Testis (tissue), 2 donors: ENCODE measurements around the gene ZCCHC7.

Experiments
- POLR2A ChIP-seq: fragments of 450-650 bp; IDR thresholded peaks from one replicate; pipeline ENCODE4 v1.6.1; 2017; ENCODE audit warnings: antibody characterized with exemption, mild to moderate bottlenecking, moderate library complexity
- TF ChIP-seq, protein P1 (sequence below), 3 experiments: fragments of 450-650 bp in 2 of 3; fragments of 200-600 bp in 1 of 3; sonication (generic) in 1 of 3; IDR thresholded peaks; one replicate each; pipeline ENCODE4 v1.5.1; 2016 to 2019; ENCODE audit warnings: antibody characterized with exemption in 3 of 3, mild to moderate bottlenecking in 2 of 3, moderate library complexity in 1 of 3

DNA sequence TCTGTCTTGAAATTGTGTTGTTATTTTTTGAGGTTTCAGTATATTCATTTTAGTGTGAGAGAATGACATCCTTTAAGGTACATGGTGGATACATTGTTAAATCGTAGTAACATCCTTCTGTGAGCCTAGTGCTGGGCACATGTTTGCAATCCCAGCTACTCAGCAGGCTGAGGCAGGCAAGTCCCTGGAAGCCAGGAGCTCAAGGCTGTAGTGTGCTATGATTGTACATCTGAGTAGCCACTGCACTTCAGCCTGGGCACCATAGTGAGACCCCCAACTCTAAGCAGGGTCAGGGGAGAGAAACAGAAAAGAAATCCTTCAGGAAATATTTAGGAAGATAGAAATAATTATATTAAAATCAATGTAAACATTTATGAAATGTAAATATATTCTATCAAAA lies 62.3 kb downstream of the ZCCHC7 start:
- TF ChIP-seq, protein P1, sequence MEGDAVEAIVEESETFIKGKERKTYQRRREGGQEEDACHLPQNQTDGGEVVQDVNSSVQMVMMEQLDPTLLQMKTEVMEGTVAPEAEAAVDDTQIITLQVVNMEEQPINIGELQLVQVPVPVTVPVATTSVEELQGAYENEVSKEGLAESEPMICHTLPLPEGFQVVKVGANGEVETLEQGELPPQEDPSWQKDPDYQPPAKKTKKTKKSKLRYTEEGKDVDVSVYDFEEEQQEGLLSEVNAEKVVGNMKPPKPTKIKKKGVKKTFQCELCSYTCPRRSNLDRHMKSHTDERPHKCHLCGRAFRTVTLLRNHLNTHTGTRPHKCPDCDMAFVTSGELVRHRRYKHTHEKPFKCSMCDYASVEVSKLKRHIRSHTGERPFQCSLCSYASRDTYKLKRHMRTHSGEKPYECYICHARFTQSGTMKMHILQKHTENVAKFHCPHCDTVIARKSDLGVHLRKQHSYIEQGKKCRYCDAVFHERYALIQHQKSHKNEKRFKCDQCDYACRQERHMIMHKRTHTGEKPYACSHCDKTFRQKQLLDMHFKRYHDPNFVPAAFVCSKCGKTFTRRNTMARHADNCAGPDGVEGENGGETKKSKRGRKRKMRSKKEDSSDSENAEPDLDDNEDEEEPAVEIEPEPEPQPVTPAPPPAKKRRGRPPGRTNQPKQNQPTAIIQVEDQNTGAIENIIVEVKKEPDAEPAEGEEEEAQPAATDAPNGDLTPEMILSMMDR (IDR thresholded peaks at IDR 0.05), result no peak
- no peak for TF ChIP-seq POLR2A
